HG03558 (cell line): ENCODE results near the gene WDR62.

ENCODE experiments used
- ATAC-seq: cut with Tn5 transposase; IDR thresholded peaks from one replicate; pipeline ENCODE4 v1.9.1; 2021; ENCODE audit warnings: moderate number of reproducible peaks; ENCODE audit not compliant: unreplicated experiment; ENCODE audit errors: extremely low read depth

Gene WDR62

GRCh38 chr19:36136964-36137686, 82.4 kb downstream of the WDR62 start:
- no peak for ATAC-seq

- ATAC-seq = no peak
Observed at GRCh38 chr19:36139120-36139472, 84.4 kb downstream of the WDR62 start.

- peak; percentile 57 for ATAC-seq
Observed at GRCh38 chr19:36139473-36140303, 85.0 kb downstream of the WDR62 start, which contains the start of gene CAPNS1. Gene CAPNS1, plus strand, starts transcription at chr19:36140066. Its CDS starts 946 bp downstream, at chr19:36141012.

- ATAC-seq = no peak
Observed at GRCh38 chr19:36140304-36141038, 85.8 kb downstream of the WDR62 start.

DNA sequence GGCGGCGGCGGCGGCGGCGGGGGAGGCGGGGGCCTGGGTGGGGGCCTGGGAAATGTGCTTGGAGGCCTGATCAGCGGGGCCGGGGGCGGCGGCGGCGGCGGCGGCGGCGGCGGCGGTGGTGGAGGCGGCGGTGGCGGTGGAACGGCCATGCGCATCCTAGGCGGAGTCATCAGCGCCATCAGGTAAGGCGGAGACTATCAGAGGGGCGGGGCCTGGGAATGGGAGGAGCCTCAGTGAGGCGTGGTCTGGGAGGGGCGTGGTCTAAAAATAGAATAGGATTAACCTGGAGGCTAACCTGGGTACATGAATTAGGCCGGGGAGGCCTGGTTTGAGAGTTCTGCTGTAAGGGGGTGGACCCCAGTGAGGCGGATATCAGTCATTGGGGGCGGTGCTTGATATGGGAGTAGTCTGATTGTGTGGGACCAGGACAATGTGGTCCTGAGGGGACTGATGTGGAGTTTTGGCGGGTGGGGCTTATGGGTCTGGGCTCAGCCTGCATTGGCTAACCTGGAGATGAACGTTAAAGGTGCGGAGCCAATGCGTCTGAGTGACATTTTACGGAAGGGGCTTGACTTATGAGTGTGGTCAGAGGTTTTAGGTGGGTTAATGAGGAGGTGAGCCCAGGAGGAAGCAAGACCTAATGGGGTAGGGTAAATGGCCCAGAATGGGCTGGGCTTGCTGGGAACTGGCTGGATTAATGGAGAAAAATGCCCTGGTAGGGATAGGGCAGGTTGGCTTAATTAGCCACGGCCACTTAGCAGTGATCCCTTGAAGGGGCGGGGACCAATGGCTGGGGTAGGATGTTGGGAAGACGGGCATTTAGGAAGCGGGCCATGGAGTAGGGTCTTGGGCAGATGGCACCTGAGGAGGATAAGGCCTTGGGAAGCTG, 86.6 kb downstream of the WDR62 start:
- ATAC-seq = no peak

DNA sequence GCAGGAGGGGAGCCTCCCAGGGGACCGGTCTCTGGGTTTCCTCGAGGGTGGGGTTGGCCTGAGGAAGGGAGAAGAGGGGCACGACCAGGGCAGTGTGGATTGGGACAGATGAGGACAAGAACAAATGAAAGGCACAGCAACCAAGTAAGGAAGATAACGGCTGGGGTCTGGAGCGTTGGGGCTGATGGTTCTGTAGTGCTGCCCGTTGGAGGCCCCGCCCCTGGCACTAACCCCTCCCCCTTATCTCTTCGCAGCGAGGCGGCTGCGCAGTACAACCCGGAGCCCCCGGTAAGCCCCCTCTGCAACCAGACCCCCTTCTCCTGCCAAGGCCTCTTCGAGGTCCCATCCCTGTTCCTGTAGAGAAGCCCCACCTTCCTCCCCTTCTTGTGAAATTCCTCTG, 87.3 kb downstream of the WDR62 start:
- ATAC-seq = no peak

- no peak for ATAC-seq
Observed at GRCh38 chr19:36142496-36142895, 87.8 kb downstream of the WDR62 start.

DNA sequence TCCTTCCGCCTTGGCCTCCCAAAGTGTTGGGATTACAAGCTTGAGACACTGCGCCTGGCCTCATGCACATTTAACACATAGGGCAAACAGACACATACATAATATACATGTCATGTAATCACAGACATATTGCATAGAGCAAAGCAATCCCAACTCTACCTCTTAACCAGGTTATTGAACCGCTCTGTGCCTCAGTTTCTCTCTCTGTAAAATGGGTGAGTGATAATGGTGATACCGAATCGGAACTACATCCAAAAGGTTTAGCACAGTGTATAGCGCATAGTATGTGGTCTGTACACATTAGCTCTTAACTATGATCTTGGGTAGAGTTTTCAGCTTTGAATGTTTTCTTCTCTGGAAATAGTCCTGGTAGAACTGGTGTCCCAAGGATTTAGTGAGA, 89.9 kb downstream of the WDR62 start:
- no peak for ATAC-seq

GRCh38 chr19:36149673-36150406, 95.1 kb downstream of the WDR62 start:
- ATAC-seq = no peak

GRCh38 chr19:36150586-36150985, 95.9 kb downstream of the WDR62 start:
- ATAC-seq = no peak

DNA sequence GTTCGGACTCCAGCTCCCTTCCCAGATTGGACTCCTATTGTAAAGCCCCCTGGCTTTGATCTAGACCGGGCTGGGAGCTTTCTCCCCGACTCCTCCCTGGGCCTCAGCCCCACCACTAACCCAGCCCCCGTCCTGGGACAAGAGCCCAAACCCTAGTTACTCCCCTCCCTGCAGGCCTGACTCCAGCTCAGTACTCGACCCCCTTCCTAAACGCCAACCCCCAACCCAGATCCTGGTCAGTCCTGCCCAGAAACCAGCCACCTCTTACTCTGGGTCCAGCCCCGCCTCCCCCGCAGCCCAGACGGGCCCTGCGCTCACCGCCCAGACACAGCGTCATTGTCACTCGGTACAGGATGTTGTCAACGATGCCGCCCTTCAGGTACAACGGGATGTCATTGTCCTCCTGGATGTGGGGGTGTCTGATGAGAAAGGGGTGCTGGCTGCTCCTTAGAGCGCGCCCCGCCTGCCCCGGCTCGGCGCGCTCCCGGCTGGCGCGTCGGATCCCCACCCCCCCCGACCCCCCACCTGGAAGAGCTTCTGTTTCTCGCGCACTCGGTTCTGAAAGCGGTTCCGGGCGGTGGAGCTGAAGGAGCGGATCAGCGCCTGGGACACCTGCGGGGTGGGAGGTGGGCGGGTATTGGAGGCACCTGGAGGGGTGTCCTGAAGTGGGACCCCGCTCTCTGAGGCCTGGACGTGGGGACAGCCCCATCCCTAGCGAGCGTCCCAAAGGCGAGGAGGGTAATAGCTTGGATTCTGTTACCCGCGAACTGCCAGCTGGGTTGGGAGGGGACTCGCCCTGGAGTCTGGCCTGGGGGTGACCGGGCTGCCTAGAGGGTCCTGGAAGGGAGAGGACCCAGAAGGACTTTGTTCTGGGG, 96.7 kb downstream of the WDR62 start:
- no peak for ATAC-seq

- no peak for ATAC-seq
Observed at GRCh38 chr19:36152019-36152351, 97.3 kb downstream of the WDR62 start.

DNA sequence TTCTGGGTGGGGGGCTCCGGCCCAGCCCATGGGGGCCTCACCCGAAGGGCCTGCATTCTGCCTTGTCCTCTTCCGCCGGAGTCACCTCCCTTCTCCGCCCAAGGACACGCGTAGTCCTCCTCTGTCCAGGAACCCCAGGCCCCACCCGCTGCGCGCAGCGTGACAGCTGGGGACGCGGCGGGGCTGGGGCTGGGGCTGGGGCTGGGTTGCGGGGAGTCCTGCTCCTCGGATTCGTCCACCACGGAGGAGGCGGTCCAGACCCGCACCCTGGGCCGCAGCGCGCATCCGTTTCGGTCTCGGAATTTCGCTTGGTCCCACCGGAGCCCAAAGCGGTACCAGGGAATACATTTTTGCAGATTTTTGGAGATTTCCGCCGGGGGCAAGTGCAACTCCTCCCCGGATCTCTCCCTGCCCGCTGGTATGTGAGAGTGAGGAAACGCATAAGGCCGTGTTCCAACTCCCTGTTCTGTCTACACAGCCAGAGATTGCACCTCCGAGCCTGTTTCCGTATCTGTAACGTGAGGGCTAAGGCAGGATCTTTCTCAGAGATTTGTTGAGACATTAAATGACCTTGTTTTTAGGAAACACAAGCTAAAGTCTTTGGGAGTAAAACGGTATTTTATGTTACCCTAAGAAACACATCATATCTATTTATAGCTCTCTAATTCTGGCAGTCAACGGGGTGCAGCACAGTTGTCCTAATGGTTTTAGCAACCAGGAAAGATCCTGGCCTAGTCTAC, 97.8 kb downstream of the WDR62 start, which contains the start of gene COX7A1:
TSS of gene COX7A1 (minus strand) at position 96 of the 740 bp plus-strand sequence. CDS start at position 56, 40 bp downstream.
- ATAC-seq = no peak

DNA sequence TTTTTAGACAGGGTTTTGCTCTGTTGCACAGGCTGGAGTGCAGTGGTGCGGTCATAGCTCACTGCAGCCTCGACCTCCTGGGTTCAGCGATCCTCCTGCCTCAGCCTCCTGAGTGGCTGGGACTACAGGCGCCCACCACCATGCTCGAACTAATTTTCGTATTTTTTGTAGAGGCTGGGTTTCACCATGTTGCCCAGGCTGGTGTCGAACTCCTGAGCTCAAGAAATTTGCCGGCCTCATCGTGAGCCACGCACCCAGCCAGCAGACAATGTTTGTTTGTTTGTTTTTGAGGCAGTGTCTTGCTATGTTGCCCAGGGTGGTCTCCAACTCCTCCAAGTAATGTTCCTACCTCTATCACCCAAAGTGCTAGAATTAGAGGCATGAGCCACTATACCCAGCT, 98.4 kb downstream of the WDR62 start:
- ATAC-seq = no peak
